ENCODE measurements around the gene PRKG1.

The PRKG1 gene

GRCh38 chr10:52257692-52258075 is 1183.4 kb downstream of the PRKG1 start:
- Histone ChIP-seq H3K56ac (ENCODE audit: low read length) (no peak overlapping the region), H3K4me3 (ENCODE audit: low read length) (no peak overlapping the region), H4K5ac (ENCODE audit: low read length) (no peak overlapping the region), H3K36me3 (ENCODE audit: control insufficient read depth, insufficient read depth, low read length) (no peaks in the 10 kb centered on the region), H2BK5ac (ENCODE audit: low read length) (no peak overlapping the region), H3K4ac (ENCODE audit: low read depth, low read length) (no peak overlapping the region), H3K9ac (ENCODE audit: low read length) (no peak overlapping the region), H3K23ac (ENCODE audit: low read length) (no peak overlapping the region), H3K79me2 (ENCODE audit: control insufficient read depth, insufficient read depth, low read length) (no peaks in the 10 kb centered on the region), H3K18ac (ENCODE audit: low read length) (no peak overlapping the region), H2AK5ac (ENCODE audit: low read length) (no peak overlapping the region), H3K27me3 (ENCODE audit: insufficient read depth, low read length, poor library complexity) (no peaks in the 10 kb centered on the region), H3K4me2 (ENCODE audit: low read length) (no peak overlapping the region), H3K27ac (ENCODE audit: low read depth, low read length) (no peak overlapping the region), H4K8ac (ENCODE audit: low read depth, low read length) (no peak overlapping the region), H3K4me1 (ENCODE audit: control insufficient read depth, low read depth, low read length) (no peaks in the 10 kb centered on the region), H3K79me1 (ENCODE audit: low read length) (no peaks in the 10 kb centered on the region), H2BK15ac (replicated peaks; ENCODE audit: low read depth) (no peak overlapping the region), H2BK120ac (ENCODE audit: low read depth, low read length) (no peak overlapping the region)
- DNase-seq, result no peak
- WGBS (ENCODE audit: extremely low coverage, insufficient coverage, low lambda C conversion rate), result no CpG with 5 or more reads among the region's 1 CpG

GRCh38 chr10:52258799-52259425 is 1184.6 kb downstream of the PRKG1 start:
- no peaks in the 10 kb centered on the region for H3K27me3 ChIP-seq (ENCODE audit: insufficient read depth, low read length, poor library complexity)
- H3K4me3 ChIP-seq (ENCODE audit: low read length), result no peak overlapping the region
- no peaks in the 10 kb centered on the region for H3K4me1 ChIP-seq (ENCODE audit: control insufficient read depth, low read depth, low read length)
- no peak overlapping the region for H3K27ac ChIP-seq (ENCODE audit: low read depth, low read length)
- H2BK15ac ChIP-seq (replicated peaks; ENCODE audit: low read depth), result no peak overlapping the region
- no peak overlapping the region for H2AK5ac ChIP-seq (ENCODE audit: low read length)
- no peak overlapping the region for H2BK120ac ChIP-seq (ENCODE audit: low read depth, low read length)
- DNase-seq, result no peak
- no peak overlapping the region for H4K8ac ChIP-seq (ENCODE audit: low read depth, low read length)
- H3K23ac ChIP-seq (ENCODE audit: low read length), result no peak overlapping the region
- no peak overlapping the region for H3K56ac ChIP-seq (ENCODE audit: low read length)
- H3K18ac ChIP-seq (ENCODE audit: low read length), result no peak overlapping the region
- no peak overlapping the region for H3K4me2 ChIP-seq (ENCODE audit: low read length)
- H3K79me1 ChIP-seq (ENCODE audit: low read length), result no peaks in the 10 kb centered on the region
- no peak overlapping the region for H4K5ac ChIP-seq (ENCODE audit: low read length)
- H3K36me3 ChIP-seq (ENCODE audit: control insufficient read depth, insufficient read depth, low read length), result no peaks in the 10 kb centered on the region
- WGBS (ENCODE audit: extremely low coverage, insufficient coverage, low lambda C conversion rate), result no CpG with 5 or more reads among the region's 1 CpG
- H3K9ac ChIP-seq (ENCODE audit: low read length), result no peak overlapping the region
- H3K4ac ChIP-seq (ENCODE audit: low read depth, low read length), result no peak overlapping the region
- no peak overlapping the region for H2BK5ac ChIP-seq (ENCODE audit: low read length)
- no peaks in the 10 kb centered on the region for H3K79me2 ChIP-seq (ENCODE audit: control insufficient read depth, insufficient read depth, low read length)

- no peak overlapping the region for H3K23ac ChIP-seq (ENCODE audit: low read length)
- no peak for DNase-seq
- H3K27me3 ChIP-seq (ENCODE audit: insufficient read depth, low read length, poor library complexity), result no peaks in the 10 kb centered on the region
- no peak overlapping the region for H3K18ac ChIP-seq (ENCODE audit: low read length)
- H3K27ac ChIP-seq (ENCODE audit: low read depth, low read length), result no peak overlapping the region
- H3K4me3 ChIP-seq (ENCODE audit: low read length), result no peak overlapping the region
- no peaks in the 10 kb centered on the region for H3K36me3 ChIP-seq (ENCODE audit: control insufficient read depth, insufficient read depth, low read length)
- H4K5ac ChIP-seq (ENCODE audit: low read length), result no peak overlapping the region
- H3K4ac ChIP-seq (ENCODE audit: low read depth, low read length), result no peak overlapping the region
- H3K4me1 ChIP-seq (ENCODE audit: control insufficient read depth, low read depth, low read length), result no peaks in the 10 kb centered on the region
- no peaks in the 10 kb centered on the region for H3K79me1 ChIP-seq (ENCODE audit: low read length)
- no peak overlapping the region for H3K4me2 ChIP-seq (ENCODE audit: low read length)
- no peak overlapping the region for H2BK15ac ChIP-seq (replicated peaks; ENCODE audit: low read depth)
- H2AK5ac ChIP-seq (ENCODE audit: low read length), result no peak overlapping the region
- H3K9ac ChIP-seq (ENCODE audit: low read length), result no peak overlapping the region
- no peak overlapping the region for H2BK5ac ChIP-seq (ENCODE audit: low read length)
- no peak overlapping the region for H2BK120ac ChIP-seq (ENCODE audit: low read depth, low read length)
- no peak overlapping the region for H4K8ac ChIP-seq (ENCODE audit: low read depth, low read length)
- H3K56ac ChIP-seq (ENCODE audit: low read length), result no peak overlapping the region
- WGBS (ENCODE audit: extremely low coverage, insufficient coverage, low lambda C conversion rate), result no CpG with 5 or more reads among the region's 2 CpGs
- no peaks in the 10 kb centered on the region for H3K79me2 ChIP-seq (ENCODE audit: control insufficient read depth, insufficient read depth, low read length)
Measured at GRCh38 chr10:52259426-52259812, 1185.1 kb downstream of the PRKG1 start.

- no peaks in the 10 kb centered on the region for H3K27me3 ChIP-seq (ENCODE audit: insufficient read depth, low read length, poor library complexity)
Measured at GRCh38 chr10:52261362-52261761, 1187.1 kb downstream of the PRKG1 start.

GRCh38 chr10:52265131-52265926 is 1191.0 kb downstream of the PRKG1 start:
- no CpG with 5 or more reads among the region's 3 CpGs for WGBS (ENCODE audit: extremely low coverage, insufficient coverage, low lambda C conversion rate)

More at GRCh38 chr10:52261362-52261761, 1187.1 kb downstream of the PRKG1 start:
- no peak overlapping the region for H3K4me2 ChIP-seq (ENCODE audit: low read length)
- H3K4me3 ChIP-seq (ENCODE audit: low read length), result no peak overlapping the region
- H3K56ac ChIP-seq (ENCODE audit: low read length), result no peak overlapping the region
- WGBS (ENCODE audit: extremely low coverage, insufficient coverage, low lambda C conversion rate), result no CpG with 5 or more reads among the region's 1 CpG
- H3K9ac ChIP-seq (ENCODE audit: low read length), result no peak overlapping the region
- no peak overlapping the region for H3K18ac ChIP-seq (ENCODE audit: low read length)
- no peak overlapping the region for H2BK5ac ChIP-seq (ENCODE audit: low read length)
- H3K27ac ChIP-seq (ENCODE audit: low read depth, low read length), result no peak overlapping the region
- H4K5ac ChIP-seq (ENCODE audit: low read length), result no peak overlapping the region
- H4K8ac ChIP-seq (ENCODE audit: low read depth, low read length), result no peak overlapping the region
- no peak overlapping the region for H3K23ac ChIP-seq (ENCODE audit: low read length)
- no peak overlapping the region for H2BK120ac ChIP-seq (ENCODE audit: low read depth, low read length)
- H3K79me2 ChIP-seq (ENCODE audit: control insufficient read depth, insufficient read depth, low read length), result no peaks in the 10 kb centered on the region
- no peak overlapping the region for H2AK5ac ChIP-seq (ENCODE audit: low read length)
- no peaks in the 10 kb centered on the region for H3K36me3 ChIP-seq (ENCODE audit: control insufficient read depth, insufficient read depth, low read length)
- DNase-seq, result no peak
- no peak overlapping the region for H3K4ac ChIP-seq (ENCODE audit: low read depth, low read length)
- no peak overlapping the region for H2BK15ac ChIP-seq (replicated peaks; ENCODE audit: low read depth)
- no peaks in the 10 kb centered on the region for H3K79me1 ChIP-seq (ENCODE audit: low read length)
- H3K4me1 ChIP-seq (ENCODE audit: control insufficient read depth, low read depth, low read length), result no peaks in the 10 kb centered on the region

More at GRCh38 chr10:52265131-52265926, 1191.0 kb downstream of the PRKG1 start:
- Histone ChIP-seq H3K4me3 (ENCODE audit: low read length) (no peak overlapping the region), H3K9ac (ENCODE audit: low read length) (no peak overlapping the region), H3K79me2 (ENCODE audit: control insufficient read depth, insufficient read depth, low read length) (no peaks in the 10 kb centered on the region), H2BK120ac (ENCODE audit: low read depth, low read length) (no peak overlapping the region), H4K8ac (ENCODE audit: low read depth, low read length) (no peak overlapping the region), H3K4me2 (ENCODE audit: low read length) (no peak overlapping the region), H3K79me1 (ENCODE audit: low read length) (no peaks in the 10 kb centered on the region), H3K36me3 (ENCODE audit: control insufficient read depth, insufficient read depth, low read length) (no peaks in the 10 kb centered on the region), H2BK15ac (replicated peaks; ENCODE audit: low read depth) (no peak overlapping the region), H3K4me1 (ENCODE audit: control insufficient read depth, low read depth, low read length) (no peaks in the 10 kb centered on the region), H3K27ac (ENCODE audit: low read depth, low read length) (no peak overlapping the region), H2AK5ac (ENCODE audit: low read length) (no peak overlapping the region), H2BK5ac (ENCODE audit: low read length) (no peak overlapping the region), H3K4ac (ENCODE audit: low read depth, low read length) (no peak overlapping the region), H3K23ac (ENCODE audit: low read length) (no peak overlapping the region), H3K18ac (ENCODE audit: low read length) (no peak overlapping the region), H3K56ac (ENCODE audit: low read length) (no peak overlapping the region), H3K27me3 (ENCODE audit: insufficient read depth, low read length, poor library complexity) (no peaks in the 10 kb centered on the region), H4K5ac (ENCODE audit: low read length) (no peak overlapping the region)
- no peak for DNase-seq
